Mucosa of descending colon (tissue), 3 donors: ENCODE results near the gene UPF1. TPM values are rescaled to one million over a fixed set of nuclear protein-coding genes. Genes with fewer than 3 reads are reported as not detected.
"Not testable (repeated sequence)": the region's sequence is repeated elsewhere in the genome, so short reads cannot be mapped to it uniquely, and the experiment has no call there.

Source experiments
- ATAC-seq: fragments of 200-7000 bp; cut with Tn5 transposase; one replicate; pipeline ENCODE4 v1.9.1; 2020; ENCODE audit warnings: mild to moderate bottlenecking, moderate library complexity
- DNase-seq, 3 donors: peaks; one replicate each; pipeline ENCODE4 v3.0.0-alpha.2; 2020
- H3K36me3 ChIP-seq: fragments of 200-600 bp; one replicate; pipeline ENCODE4 v1.8.0; 2021; ENCODE audit warnings: low read depth, mild to moderate bottlenecking
- H3K4me1 ChIP-seq: fragments of 200-600 bp; one replicate; pipeline ENCODE4 v1.8.0; 2021; ENCODE audit warnings: low read depth, mild to moderate bottlenecking
- H3K4me3 ChIP-seq: fragments of 200-600 bp; one replicate; pipeline ENCODE4 v1.8.0; 2021; ENCODE audit warnings: mild to moderate bottlenecking
- H3K9me3 ChIP-seq: fragments of 200-600 bp; one replicate; pipeline ENCODE4 v1.8.0; 2021; ENCODE audit warnings: mild to moderate bottlenecking
- CTCF ChIP-seq: fragments of 200-600 bp; IDR thresholded peaks from one replicate; pipeline ENCODE4 v1.8.0; 2022; ENCODE audit warnings: antibody characterized with exemption, mild to moderate bottlenecking
- intact Hi-C, 2 donors: fragments of 100-400 bp; cut with DNase I in 1 of 2; cut with micrococcal nuclease in 1 of 2; formaldehyde crosslinking; loops; one replicate each; pipeline versions ENCODE4 v1.11.0 to v1.11.1; 2022; cut with DNase I, micrococcal nuclease
- total RNA-seq, 3 donors: library from RNA; stranded (reverse); fragmentation: NEBNext Ultra II Directional in 2 of 3; extraction: Animal tissue kit (Norgen Biotek cat#: 25700) in 2 of 3; gene quantifications; one replicate each; pipeline versions ENCODE4 v1.2.1 to v1.2.4, GENCODE V29; 2021 to 2023
- donor health status: DM: no; HTN: no; CAD: no; lungs with moderate emphysema.
- donor health status: DM: no; HTN: no; CAD: no.
- donor health status: DM: no; HTN: yes; CAD: no.

The UPF1 gene
- total RNA-seq, 3 donors from 2014 or later = 79.2 to 87.2 (median 83.4) TPM

- ATAC-seq (no peak), DNase-seq (no peak)
- Histone ChIP-seq H3K36me3 (no peaks in the 10 kb centered on the region), H3K4me1 (no peaks in the 10 kb centered on the region), H3K4me3 (no peak overlapping the region), H3K9me3 (no peaks in the 10 kb centered on the region)
- no peak for TF ChIP-seq CTCF
- intact Hi-C loops = no loop called here
Observed at GRCh38 chr19:18807861-18808331, 23.9 kb upstream of the UPF1 start.

- no peak for DNase-seq
- intact Hi-C loops = no loop called here
Observed at GRCh38 chr19:18809149-18809868, 22.4 kb upstream of the UPF1 start.

GRCh38 chr19:18811638-18812037 lies 20.1 kb upstream of the UPF1 start:
- intact Hi-C loops, ATAC-seq: not testable (repeated sequence)

More at GRCh38 chr19:18809149-18809868, 22.4 kb upstream of the UPF1 start:
- Histone ChIP-seq H3K4me3 (no peak overlapping the region), H3K36me3 (no peaks in the 10 kb centered on the region), H3K9me3 (no peaks in the 10 kb centered on the region), H3K4me1 (no peaks in the 10 kb centered on the region)
- peak; percentile 43 for ATAC-seq
- no peak for TF ChIP-seq CTCF

GRCh38 chr19:18814063-18814462 lies 17.7 kb upstream of the UPF1 start:
- TF ChIP-seq CTCF = no peak
- ATAC-seq = no peak
- Histone ChIP-seq H3K4me1 (no peaks in the 10 kb centered on the region), H3K9me3 (no peaks in the 10 kb centered on the region), H3K36me3 (no peaks in the 10 kb centered on the region), H3K4me3 (no peak overlapping the region)
- intact Hi-C loops = no loop called here
- DNase-seq = no peak

More at GRCh38 chr19:18811638-18812037, 20.1 kb upstream of the UPF1 start:
- H3K9me3 ChIP-seq, H3K4me3 ChIP-seq, H3K4me1 ChIP-seq, H3K36me3 ChIP-seq, DNase-seq: not testable (repeated sequence)

- Histone ChIP-seq H3K4me1 (no peaks in the 10 kb centered on the region), H3K36me3 (no peaks in the 10 kb centered on the region), H3K4me3 (no peak overlapping the region), H3K9me3 (no peaks in the 10 kb centered on the region)
- DNase-seq (no peak), ATAC-seq (no peak)
- intact Hi-C loops = no loop called here
- no peak for TF ChIP-seq CTCF
Observed at GRCh38 chr19:18815673-18816072, 16.1 kb upstream of the UPF1 start.

- H3K4me3 ChIP-seq, H3K9me3 ChIP-seq, DNase-seq, intact Hi-C loops, H3K36me3 ChIP-seq, H3K4me1 ChIP-seq, ATAC-seq: not testable (repeated sequence)
Observed at GRCh38 chr19:18816645-18817044, 15.1 kb upstream of the UPF1 start.
